ENCODE data around the gene UFSP1.

Gene UFSP1

GRCh38 chr7:100888291-100888987 lies 1.1 kb downstream of the UFSP1 start:
- H3K27me3 Mint-ChIP-seq, result peaks cover 14% of the 10 kb centered on the region
- H3K9me3 Mint-ChIP-seq, result no peaks in the 10 kb centered on the region
- peaks cover 29% of the 10 kb centered on the region for H3K36me3 Mint-ChIP-seq
- H3K4me1 Mint-ChIP-seq, result peaks cover 37% of the 10 kb centered on the region
- H3K4me3 Mint-ChIP-seq, result peak overlapping the region; percentile 89
- H3K27ac Mint-ChIP-seq, result peak overlapping the region; percentile 93

GRCh38 chr7:100887516-100888290 lies 1.8 kb downstream of the UFSP1 start:
- Mint-ChIP-seq H3K4me3 (peak overlapping the region; percentile 89), H3K36me3 (peaks cover 34% of the 10 kb centered on the region), H3K27ac (peak overlapping the region; percentile 93), H3K9me3 (no peaks in the 10 kb centered on the region), H3K27me3 (peaks cover 11% of the 10 kb centered on the region), H3K4me1 (peaks cover 37% of the 10 kb centered on the region)

- Mint-ChIP-seq H3K4me3 (peak overlapping the region; percentile 89), H3K9me3 (no peaks in the 10 kb centered on the region), H3K27me3 (peaks cover 6% of the 10 kb centered on the region), H3K36me3 (peaks cover 34% of the 10 kb centered on the region), H3K27ac (peak overlapping the region; percentile 93), H3K4me1 (peaks cover 37% of the 10 kb centered on the region)
These were observed 2.5 kb downstream of the UFSP1 start for GRCh38 chr7:100886936-100887515.

GRCh38 chr7:100886142-100886935 lies 3.2 kb downstream of the UFSP1 start:
- Mint-ChIP-seq H3K27ac (no peak overlapping the region), H3K36me3 (peaks cover 34% of the 10 kb centered on the region)

GRCh38 chr7:100885440-100886141 lies 3.9 kb downstream of the UFSP1 start:
- Mint-ChIP-seq H3K9me3 (no peaks in the 10 kb centered on the region), H3K27ac (peak overlapping the region; percentile 55)

More at GRCh38 chr7:100886142-100886935, 3.2 kb downstream of the UFSP1 start:
- H3K27me3 Mint-ChIP-seq, result peaks cover under 1% of the 10 kb centered on the region
- H3K9me3 Mint-ChIP-seq, result no peaks in the 10 kb centered on the region
- peak overlapping the region; percentile 47 for H3K4me3 Mint-ChIP-seq
- H3K4me1 Mint-ChIP-seq, result peaks cover 33% of the 10 kb centered on the region

DNA sequence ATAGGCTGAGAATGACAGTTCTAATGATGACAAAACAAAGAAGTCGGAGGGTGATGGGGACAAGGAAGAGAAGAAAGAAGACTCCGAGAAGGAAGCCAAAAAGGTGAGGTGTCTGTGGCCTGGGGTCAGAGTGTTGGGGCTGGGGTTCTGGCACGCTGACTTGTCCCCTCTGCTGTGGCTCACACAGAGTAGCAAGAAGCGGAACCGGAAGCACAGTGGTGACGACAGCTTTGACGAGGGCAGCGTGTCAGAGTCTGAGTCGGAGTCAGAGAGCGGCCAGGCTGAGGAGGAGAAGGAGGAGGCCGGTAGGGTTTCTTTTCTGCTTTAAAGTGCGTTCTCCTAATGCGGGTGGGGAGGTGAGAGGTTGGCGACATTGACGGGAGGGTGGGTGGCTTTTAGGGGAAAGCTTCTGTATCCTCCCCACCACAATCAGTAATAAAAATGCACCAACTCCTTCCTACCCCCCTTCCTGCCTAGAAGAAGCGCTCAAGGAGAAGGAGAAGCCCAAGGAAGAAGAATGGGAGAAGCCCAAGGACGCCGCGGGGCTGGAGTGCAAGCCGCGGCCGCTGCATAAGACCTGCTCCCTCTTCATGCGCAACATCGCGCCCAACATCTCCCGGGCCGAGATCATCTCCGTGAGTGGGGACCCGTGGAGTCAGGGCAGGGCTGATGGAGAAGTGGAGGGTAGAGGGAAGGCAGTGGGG lies 4.6 kb downstream of the UFSP1 start:
- no peak overlapping the region for H3K4me3 Mint-ChIP-seq

More at GRCh38 chr7:100885440-100886141, 3.9 kb downstream of the UFSP1 start:
- H3K27me3 Mint-ChIP-seq, result no peaks in the 10 kb centered on the region
- H3K36me3 Mint-ChIP-seq, result peaks cover 36% of the 10 kb centered on the region
- peak overlapping the region; percentile 8 for H3K4me3 Mint-ChIP-seq
- H3K4me1 Mint-ChIP-seq, result peaks cover 32% of the 10 kb centered on the region

DNA sequence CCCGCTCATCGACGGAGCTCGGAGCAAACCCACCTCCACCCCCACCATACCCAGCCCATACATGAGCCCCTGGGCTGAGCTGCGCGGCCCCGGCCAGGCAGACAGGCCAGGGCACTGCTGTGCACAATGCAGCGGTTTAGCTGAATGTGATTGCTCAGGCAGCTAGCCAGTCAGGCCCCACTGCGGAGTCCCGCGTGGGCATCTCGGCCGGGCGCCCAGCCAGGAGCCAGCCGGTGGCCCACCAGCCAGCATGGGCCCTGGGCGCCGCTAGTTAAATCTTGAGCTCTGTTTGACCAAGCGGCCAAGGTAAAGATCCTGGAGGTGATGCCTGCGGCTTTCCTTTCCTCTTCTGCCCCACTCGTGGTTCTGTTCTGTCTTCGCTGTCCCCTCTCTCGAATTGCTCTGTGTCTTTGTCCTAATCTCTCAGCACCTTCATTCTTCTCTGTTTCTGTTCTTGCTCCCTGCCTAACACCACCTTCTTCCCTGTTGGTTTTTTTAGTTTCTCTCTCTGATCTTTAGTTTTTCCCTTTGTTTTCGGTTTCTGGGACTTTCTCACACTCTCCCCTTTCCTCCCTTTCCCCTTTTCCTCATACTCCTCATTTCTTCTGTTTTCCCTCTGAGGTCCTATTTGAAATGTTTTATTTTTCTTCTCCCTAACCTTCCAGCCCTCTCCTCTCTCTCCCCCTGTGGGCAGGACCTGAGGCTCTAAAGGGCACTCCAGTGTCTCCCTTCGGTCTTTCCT lies 6.6 kb downstream of the UFSP1 start:
- no peaks in the 10 kb centered on the region for H3K9me3 Mint-ChIP-seq
- H3K27ac Mint-ChIP-seq, result peak overlapping the region; percentile 2
- H3K4me3 Mint-ChIP-seq, result no peak overlapping the region
- H3K4me1 Mint-ChIP-seq, result peaks cover 42% of the 10 kb centered on the region
- H3K27me3 Mint-ChIP-seq, result no peaks in the 10 kb centered on the region
- H3K36me3 Mint-ChIP-seq, result peaks cover 37% of the 10 kb centered on the region

More for the DNA sequence above, 4.6 kb downstream of the UFSP1 start:
- Mint-ChIP-seq H3K27ac (no peak overlapping the region), H3K9me3 (no peaks in the 10 kb centered on the region), H3K27me3 (no peaks in the 10 kb centered on the region), H3K4me1 (peaks cover 32% of the 10 kb centered on the region), H3K36me3 (peaks cover 38% of the 10 kb centered on the region)

DNA sequence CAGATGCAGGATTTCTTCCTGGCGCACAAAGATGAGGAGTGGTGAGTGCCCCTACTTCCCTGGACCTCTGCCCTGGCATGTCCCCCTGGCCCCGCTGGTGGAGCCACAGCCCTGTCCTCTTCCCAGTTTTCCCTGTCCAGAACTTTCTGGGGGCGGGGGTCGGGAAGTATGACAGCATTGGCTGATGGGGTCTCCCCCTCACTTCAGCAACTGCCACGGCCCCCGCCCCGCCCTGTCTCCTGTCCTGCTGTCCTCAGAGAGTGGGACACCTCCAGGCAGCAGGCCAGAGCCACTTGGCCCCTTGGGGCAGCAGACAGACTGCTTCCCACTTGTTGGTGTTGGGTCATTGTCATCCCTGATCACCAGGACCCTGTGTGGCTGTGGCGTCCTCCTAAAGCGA lies 7.3 kb downstream of the UFSP1 start:
- H3K4me1 Mint-ChIP-seq, result peaks cover 40% of the 10 kb centered on the region
- no peak overlapping the region for H3K27ac Mint-ChIP-seq
- H3K4me3 Mint-ChIP-seq, result no peak overlapping the region
- no peaks in the 10 kb centered on the region for H3K9me3 Mint-ChIP-seq
- peaks cover 31% of the 10 kb centered on the region for H3K36me3 Mint-ChIP-seq
- no peaks in the 10 kb centered on the region for H3K27me3 Mint-ChIP-seq

DNA sequence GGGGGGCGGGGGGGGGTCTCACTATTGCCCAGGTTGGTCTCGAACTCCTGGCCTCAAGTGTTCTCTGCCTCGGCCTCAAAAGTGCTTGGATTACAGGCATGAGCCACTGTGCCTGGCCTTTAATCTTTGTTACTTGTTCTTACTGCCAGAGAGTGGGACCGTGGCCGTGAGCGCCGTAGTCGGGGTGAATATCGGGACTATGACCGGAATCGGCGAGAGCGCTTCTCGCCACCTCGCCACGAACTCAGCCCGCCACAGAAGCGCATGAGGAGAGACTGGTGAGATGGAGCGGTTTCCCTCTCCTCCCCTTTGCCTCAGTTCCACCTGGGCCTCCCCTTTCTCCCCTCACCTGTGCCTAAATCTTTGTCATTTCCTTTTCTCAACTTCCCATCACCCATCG lies 8.4 kb downstream of the UFSP1 start:
- H3K27ac Mint-ChIP-seq, result no peak overlapping the region
- H3K9me3 Mint-ChIP-seq, result no peaks in the 10 kb centered on the region
- H3K27me3 Mint-ChIP-seq, result no peaks in the 10 kb centered on the region
- H3K4me1 Mint-ChIP-seq, result peaks cover 39% of the 10 kb centered on the region
- H3K4me3 Mint-ChIP-seq, result no peak overlapping the region
- H3K36me3 Mint-ChIP-seq, result peaks cover 25% of the 10 kb centered on the region

DNA sequence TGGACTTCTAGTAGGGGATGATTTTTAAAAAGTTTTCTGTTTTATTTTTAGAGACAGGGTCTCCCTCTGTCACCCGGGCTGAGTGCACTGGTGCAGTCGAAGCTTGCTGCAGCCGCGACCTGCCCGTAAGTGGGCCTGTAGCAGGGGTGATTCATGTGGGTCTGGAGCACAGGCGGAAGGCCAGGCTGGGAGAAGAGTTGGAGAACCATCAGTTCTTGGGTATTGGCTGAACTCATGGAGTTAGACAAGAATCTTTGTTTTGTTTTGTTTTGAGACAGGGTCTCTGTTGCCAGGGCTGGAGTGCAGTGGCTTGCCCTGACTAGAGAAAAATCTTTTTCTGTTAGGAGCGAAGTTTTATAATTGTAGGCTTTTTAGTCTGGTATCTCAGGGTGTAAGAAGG lies 8.9 kb downstream of the UFSP1 start:
- Mint-ChIP-seq H3K9me3 (no peaks in the 10 kb centered on the region), H3K36me3 (peaks cover 22% of the 10 kb centered on the region), H3K27ac (peak overlapping the region; percentile 76), H3K4me3 (no peak overlapping the region), H3K27me3 (no peaks in the 10 kb centered on the region), H3K4me1 (peaks cover 42% of the 10 kb centered on the region)

GRCh38 chr7:100879685-100880261 lies 9.7 kb downstream of the UFSP1 start:
- peak overlapping the region; percentile 27 for H3K27ac Mint-ChIP-seq
- peaks cover 24% of the 10 kb centered on the region for H3K36me3 Mint-ChIP-seq
- H3K4me3 Mint-ChIP-seq, result no peak overlapping the region
- peaks cover 47% of the 10 kb centered on the region for H3K4me1 Mint-ChIP-seq
- no peaks in the 10 kb centered on the region for H3K9me3 Mint-ChIP-seq
- no peaks in the 10 kb centered on the region for H3K27me3 Mint-ChIP-seq

- H3K36me3 Mint-ChIP-seq, result peaks cover 26% of the 10 kb centered on the region
- H3K27ac Mint-ChIP-seq, result peak overlapping the region; percentile 73
- H3K4me3 Mint-ChIP-seq, result peak overlapping the region; percentile 45
- H3K27me3 Mint-ChIP-seq, result no peaks in the 10 kb centered on the region
- H3K4me1 Mint-ChIP-seq, result peaks cover 57% of the 10 kb centered on the region
- H3K9me3 Mint-ChIP-seq, result no peaks in the 10 kb centered on the region
These were observed 10.8 kb downstream of the UFSP1 start for GRCh38 chr7:100878685-100879084.

- no peaks in the 10 kb centered on the region for H3K9me3 Mint-ChIP-seq
- no peak overlapping the region for H3K27ac Mint-ChIP-seq
- peaks cover 24% of the 10 kb centered on the region for H3K36me3 Mint-ChIP-seq
- peak overlapping the region; percentile 54 for H3K4me3 Mint-ChIP-seq
- no peaks in the 10 kb centered on the region for H3K27me3 Mint-ChIP-seq
- peaks cover 57% of the 10 kb centered on the region for H3K4me1 Mint-ChIP-seq
These were observed 11.5 kb downstream of the UFSP1 start for GRCh38 chr7:100878013-100878412.
